ENCODE results near the gene VANGL1. TPM values are rescaled to one million over a fixed set of nuclear protein-coding genes. Genes with fewer than 3 reads are reported as not detected.

VANGL1 gene
- total RNA-seq (2022), result 10.5 and 16.4 TPM in 2 replicates
- percentile 61 among the genes with signal in this experiment for Bru-seq, nascent RNA
- BruChase-seq, experiment 1, labeled RNA remaining after a 6-hour chase, result percentile 81 among the genes with signal in this experiment
- BruChase-seq, experiment 2, labeled RNA remaining after a 2-hour chase, result percentile 71 among the genes with signal in this experiment
- long read RNA-seq, full-length matches to known transcripts, result 15 of 31 reads
- long read RNA-seq, partial matches to known transcripts, result 7 of 31 reads
- long read RNA-seq, other reads (novel, unspliced or antisense), result 9 of 31 reads

GRCh38 chr1:115641762-115642167, at the start of gene VANGL1:
Gene VANGL1 (plus strand): TSS chr1:115641970. CDS start chr1:115651414, 9,444 bp downstream.
- Mint-ChIP-seq H3K9me3 (ENCODE audit: unreplicated experiment) (peaks cover 7% of the 10 kb centered on the region), H3K4me1 (ENCODE audit: insufficient read depth, unreplicated experiment) (peaks cover 13% of the 10 kb centered on the region), H3K4me3 (ENCODE audit: unreplicated experiment) (peak within 1 kb of the TSS; percentile 68), H3K27me3 (ENCODE audit: insufficient read depth, unreplicated experiment) (peaks cover 14% of the 10 kb centered on the region), H3K27ac (ENCODE audit: low read depth, unreplicated experiment) (peak within 1 kb of the TSS; percentile 61), H3K36me3 (ENCODE audit: insufficient read depth, unreplicated experiment) (peaks cover 6% of the 10 kb centered on the region)
- intact Hi-C loops (cut with micrococcal nuclease), result loop anchor here (1.0 kb wide), 1 partner anchor 65 kb away; no protein-coding TSS in a partner anchor
- TF ChIP-seq CTCF (IDR thresholded peaks at IDR 0.05; ENCODE audit: unreplicated experiment), result no peak
- ChIA-PET CTCF (interaction anchor here (0.6 to 4.5 kb wide), 7 partner anchors 13 to 1158 kb away, joined by 3 to 25 read pairs (median 3); no protein-coding TSS in a partner anchor), POLR2A (interaction anchor here (0.7 to 3.0 kb wide), 8 partner anchors 11 to 346 kb away, joined by 3 to 18 read pairs (median 5); no protein-coding TSS in a partner anchor)
- peak; percentile 70 for DNase-seq (ENCODE audit: unreplicated experiment)
- BruUV-seq (replicated peaks), result no TSS peak

DNA sequence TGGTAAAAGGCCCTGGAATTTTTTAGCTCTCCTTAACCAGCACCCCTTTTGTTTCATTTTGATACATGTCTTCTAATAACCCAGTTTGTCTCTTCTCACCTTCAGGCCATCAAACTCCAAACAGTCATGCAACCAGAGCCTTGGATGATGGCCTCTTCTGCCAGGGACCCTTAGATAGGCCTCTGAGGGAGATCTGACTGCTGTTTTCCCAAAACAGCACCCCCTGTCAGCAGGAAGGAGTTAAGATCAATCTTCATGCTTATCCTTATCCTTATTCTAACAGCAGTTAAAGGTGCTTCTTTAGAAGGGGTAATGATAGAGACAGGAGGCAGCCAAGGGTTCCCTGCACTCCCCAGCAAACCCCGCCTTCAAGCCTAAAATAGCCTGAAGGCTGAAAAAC, 49.5 kb upstream of the VANGL1 start:
- POLR2A ChIA-PET, result no interaction called here
- BruUV-seq (replicated peaks), result no TSS peak
- intact Hi-C loops (cut with micrococcal nuclease), result no loop called here
- no peaks in the 10 kb centered on the region for H3K27me3 Mint-ChIP-seq (ENCODE audit: insufficient read depth, unreplicated experiment)
- no peaks in the 10 kb centered on the region for H3K36me3 Mint-ChIP-seq (ENCODE audit: insufficient read depth, unreplicated experiment)
- TF ChIP-seq CTCF (IDR thresholded peaks at IDR 0.05; ENCODE audit: unreplicated experiment), result no peak
- no peaks in the 10 kb centered on the region for H3K9me3 Mint-ChIP-seq (ENCODE audit: unreplicated experiment)
- no peak overlapping the region for H3K4me3 Mint-ChIP-seq (ENCODE audit: unreplicated experiment)
- no peak overlapping the region for H3K27ac Mint-ChIP-seq (ENCODE audit: low read depth, unreplicated experiment)
- CTCF ChIA-PET, result interaction anchor here (1.2 to 8.3 kb wide), 3 partner anchors 44 to 469 kb away, joined by 3 to 194 read pairs (median 4); no protein-coding TSS in a partner anchor
- H3K4me1 Mint-ChIP-seq (ENCODE audit: insufficient read depth, unreplicated experiment), result no peaks in the 10 kb centered on the region
- no peak for DNase-seq (ENCODE audit: unreplicated experiment)

GRCh38 chr1:115593365-115594259, 48.2 kb upstream of the VANGL1 start:
- BruUV-seq (replicated peaks), result no TSS peak
- Mint-ChIP-seq H3K9me3 (ENCODE audit: unreplicated experiment) (no peaks in the 10 kb centered on the region), H3K27ac (ENCODE audit: low read depth, unreplicated experiment) (no peak overlapping the region), H3K4me1 (ENCODE audit: insufficient read depth, unreplicated experiment) (no peaks in the 10 kb centered on the region), H3K4me3 (ENCODE audit: unreplicated experiment) (no peak overlapping the region), H3K36me3 (ENCODE audit: insufficient read depth, unreplicated experiment) (no peaks in the 10 kb centered on the region), H3K27me3 (ENCODE audit: insufficient read depth, unreplicated experiment) (no peaks in the 10 kb centered on the region)
- intact Hi-C loops (cut with micrococcal nuclease), result no loop called here
- CTCF ChIA-PET, result interaction anchor here (0.6 to 8.3 kb wide), 18 partner anchors 8 to 614 kb away, joined by 3 to 194 read pairs (median 3); no protein-coding TSS in a partner anchor
- POLR2A ChIA-PET, result interaction anchor here (0.7 to 1.0 kb wide), 2 partner anchors 454 to 459 kb away, joined by 3 read pairs; no protein-coding TSS in a partner anchor
- TF ChIP-seq CTCF (IDR thresholded peaks at IDR 0.05; ENCODE audit: unreplicated experiment), result no peak
- no peak for DNase-seq (ENCODE audit: unreplicated experiment)

- CTCF ChIA-PET, result interaction anchor here (0.6 to 8.3 kb wide), 27 partner anchors 9 to 813 kb away, joined by 3 to 194 read pairs (median 5); partner anchors contain the start of gene CASQ2
- H3K27ac Mint-ChIP-seq (ENCODE audit: low read depth, unreplicated experiment), result no peak overlapping the region
- POLR2A ChIA-PET, result no interaction called here
- intact Hi-C loops (cut with micrococcal nuclease), result no loop called here
- TF ChIP-seq CTCF (IDR thresholded peaks at IDR 0.05; ENCODE audit: unreplicated experiment), result no peak
- BruUV-seq (replicated peaks), result no TSS peak
- DNase-seq (ENCODE audit: unreplicated experiment), result no peak
- no peaks in the 10 kb centered on the region for H3K27me3 Mint-ChIP-seq (ENCODE audit: insufficient read depth, unreplicated experiment)
- H3K36me3 Mint-ChIP-seq (ENCODE audit: insufficient read depth, unreplicated experiment), result no peaks in the 10 kb centered on the region
- H3K4me3 Mint-ChIP-seq (ENCODE audit: unreplicated experiment), result no peak overlapping the region
- H3K9me3 Mint-ChIP-seq (ENCODE audit: unreplicated experiment), result no peaks in the 10 kb centered on the region
- H3K4me1 Mint-ChIP-seq (ENCODE audit: insufficient read depth, unreplicated experiment), result no peaks in the 10 kb centered on the region
These were observed 47.2 kb upstream of the VANGL1 start for GRCh38 chr1:115594600-115594999.

Data from MCF 10A (cell line).